GM20000 (cell line): Measurements from ENCODE around the gene CLIC6.

Experiments used
- DNase-seq: peaks from one replicate; pipeline ENCODE4 v3.0.0; 2012; ENCODE audit warnings: low spot score
- CTCF ChIP-seq: IDR thresholded peaks from 2 replicates; pipeline ENCODE4 v1.5.1; 2012; ENCODE audit warnings: mild to moderate bottlenecking, control low read depth; ENCODE audit errors: extremely low read depth, missing control alignments

CLIC6 gene

GRCh38 chr21:34726627-34727337 lies 58.0 kb downstream of the CLIC6 start:
- DNase-seq: no peak

GRCh38 chr21:34728479-34728878 lies 59.7 kb downstream of the CLIC6 start:
- no peak for DNase-seq
- TF ChIP-seq CTCF: no peak

More at GRCh38 chr21:34726627-34727337, 58.0 kb downstream of the CLIC6 start:
- no peak for TF ChIP-seq CTCF

- no peak for DNase-seq
- TF ChIP-seq CTCF: no peak
Observed at GRCh38 chr21:34730194-34730593, 61.4 kb downstream of the CLIC6 start.

- no peak for DNase-seq
- TF ChIP-seq CTCF: no peak
Observed at GRCh38 chr21:34730756-34731445, 62.1 kb downstream of the CLIC6 start.

- DNase-seq: no peak
- TF ChIP-seq CTCF: no peak
Observed at GRCh38 chr21:34732388-34732821, 63.6 kb downstream of the CLIC6 start.

GRCh38 chr21:34733852-34734251 lies 65.1 kb downstream of the CLIC6 start:
- no peak for TF ChIP-seq CTCF
- DNase-seq: no peak

GRCh38 chr21:34734696-34735095 lies 65.9 kb downstream of the CLIC6 start:
- no peak for TF ChIP-seq CTCF
- DNase-seq: no peak
